BE2C (cell line): ENCODE measurements around the gene RNF214.
"Not testable (repeated sequence)": the region's sequence is repeated elsewhere in the genome, so short reads cannot be mapped to it uniquely, and the experiment has no call there.

Experiments used
- DNase-seq: peaks from one replicate; pipeline ENCODE4 v3.0.0-alpha.2; 2020
- H3K27me3 ChIP-seq: fragments of 250-450 bp; sonication (Bioruptor Pico); 2 replicates; pipeline ENCODE4 v1.5.1; 2020; ENCODE audit warnings: mild to moderate bottlenecking
- H3K36me3 ChIP-seq: fragments of 250-450 bp; sonication (Bioruptor Pico); 2 replicates; pipeline ENCODE4 v1.5.1; 2020; ENCODE audit warnings: mild to moderate bottlenecking
- H3K4me1 ChIP-seq: fragments of 250-450 bp; sonication (Bioruptor Pico); 2 replicates; pipeline ENCODE4 v1.5.1; 2020
- H3K4me3 ChIP-seq: 2 replicates; pipeline ENCODE4 v1.5.1; 2011; ENCODE audit warnings: low read depth, low read length
- H3K9me3 ChIP-seq: fragments of 250-450 bp; sonication (Bioruptor Pico); 2 replicates; pipeline ENCODE4 v1.5.1; 2020
- TF ChIP-seq, protein P1 (sequence below): IDR thresholded peaks from 2 replicates; pipeline ENCODE4 v1.5.1; 2012; ENCODE audit warnings: mild to moderate bottlenecking, low read depth, low read length

RNF214 gene

GRCh38 chr11:117315285-117316196 lies 83.1 kb downstream of the RNF214 start:
- H3K4me3 ChIP-seq, result peak overlapping the region; percentile 95
- TF ChIP-seq, protein P1, sequence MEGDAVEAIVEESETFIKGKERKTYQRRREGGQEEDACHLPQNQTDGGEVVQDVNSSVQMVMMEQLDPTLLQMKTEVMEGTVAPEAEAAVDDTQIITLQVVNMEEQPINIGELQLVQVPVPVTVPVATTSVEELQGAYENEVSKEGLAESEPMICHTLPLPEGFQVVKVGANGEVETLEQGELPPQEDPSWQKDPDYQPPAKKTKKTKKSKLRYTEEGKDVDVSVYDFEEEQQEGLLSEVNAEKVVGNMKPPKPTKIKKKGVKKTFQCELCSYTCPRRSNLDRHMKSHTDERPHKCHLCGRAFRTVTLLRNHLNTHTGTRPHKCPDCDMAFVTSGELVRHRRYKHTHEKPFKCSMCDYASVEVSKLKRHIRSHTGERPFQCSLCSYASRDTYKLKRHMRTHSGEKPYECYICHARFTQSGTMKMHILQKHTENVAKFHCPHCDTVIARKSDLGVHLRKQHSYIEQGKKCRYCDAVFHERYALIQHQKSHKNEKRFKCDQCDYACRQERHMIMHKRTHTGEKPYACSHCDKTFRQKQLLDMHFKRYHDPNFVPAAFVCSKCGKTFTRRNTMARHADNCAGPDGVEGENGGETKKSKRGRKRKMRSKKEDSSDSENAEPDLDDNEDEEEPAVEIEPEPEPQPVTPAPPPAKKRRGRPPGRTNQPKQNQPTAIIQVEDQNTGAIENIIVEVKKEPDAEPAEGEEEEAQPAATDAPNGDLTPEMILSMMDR, result no peak
- peak; percentile 16 for DNase-seq

GRCh38 chr11:117316197-117316961 lies 83.9 kb downstream of the RNF214 start, which contains the start of gene BACE1:
BACE1 (minus strand) TSS chr11:117316256; CDS start chr11:117315795, 461 bp downstream.
- TF ChIP-seq, protein P1, result peak; percentile 59
- Histone ChIP-seq H3K27me3 (no peaks in the 10 kb centered on the region), H3K36me3 (no peaks in the 10 kb centered on the region), H3K4me3 (peak within 1 kb of the TSS; percentile 95), H3K4me1 (no peaks in the 10 kb centered on the region), H3K9me3 (no peaks in the 10 kb centered on the region)
- peak; percentile 92 for DNase-seq

More at GRCh38 chr11:117315285-117316196, 83.1 kb downstream of the RNF214 start:
- Histone ChIP-seq H3K27me3 (no peaks in the 10 kb centered on the region), H3K4me1 (no peaks in the 10 kb centered on the region), H3K36me3 (no peaks in the 10 kb centered on the region), H3K9me3 (no peaks in the 10 kb centered on the region)

- no peak for DNase-seq
- H3K4me1 ChIP-seq, result no peaks in the 10 kb centered on the region
These were observed 86.3 kb downstream of the RNF214 start for GRCh38 chr11:117318738-117319137.

DNA sequence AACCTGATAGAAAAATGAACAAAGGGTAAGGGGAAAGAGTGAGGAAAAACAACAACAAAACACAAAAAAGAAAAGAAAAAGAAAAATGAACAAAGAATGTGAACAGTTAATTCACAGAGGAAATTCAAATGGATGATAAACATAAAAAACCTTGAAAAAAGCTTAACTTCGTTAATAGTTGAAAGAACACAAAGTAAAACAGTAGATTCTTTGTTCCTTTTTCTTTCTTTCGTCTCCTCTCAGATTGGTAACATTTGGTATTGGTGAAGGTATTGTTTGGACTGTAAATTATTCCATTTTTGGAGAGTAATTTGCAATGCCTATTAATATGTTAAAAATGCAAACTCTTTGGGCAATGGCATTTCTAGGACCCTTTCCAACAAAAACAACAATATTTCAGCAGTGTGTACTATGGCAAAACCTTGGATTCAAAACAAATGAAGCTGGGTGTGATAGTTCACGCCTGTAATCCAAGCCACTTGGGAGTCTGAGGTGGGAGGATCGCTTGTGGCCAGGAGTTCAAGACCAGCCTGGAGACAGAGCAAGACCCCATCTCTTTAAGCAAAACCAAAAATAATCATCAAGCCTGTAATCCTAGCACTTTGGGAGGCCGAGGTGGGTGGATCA lies 86.9 kb downstream of the RNF214 start:
- H3K27me3 ChIP-seq, result no peaks in the 10 kb centered on the region
- no peaks in the 10 kb centered on the region for H3K4me1 ChIP-seq
- DNase-seq, result no peak
- H3K4me3 ChIP-seq, result no peak overlapping the region
- H3K9me3 ChIP-seq, result no peaks in the 10 kb centered on the region
- TF ChIP-seq, protein P1, result no peak
- no peaks in the 10 kb centered on the region for H3K36me3 ChIP-seq

More at GRCh38 chr11:117318738-117319137, 86.3 kb downstream of the RNF214 start:
- Histone ChIP-seq H3K9me3 (no peaks in the 10 kb centered on the region), H3K36me3 (no peaks in the 10 kb centered on the region), H3K4me3 (no peak overlapping the region), H3K27me3 (no peaks in the 10 kb centered on the region)
- TF ChIP-seq, protein P1, result no peak

DNA sequence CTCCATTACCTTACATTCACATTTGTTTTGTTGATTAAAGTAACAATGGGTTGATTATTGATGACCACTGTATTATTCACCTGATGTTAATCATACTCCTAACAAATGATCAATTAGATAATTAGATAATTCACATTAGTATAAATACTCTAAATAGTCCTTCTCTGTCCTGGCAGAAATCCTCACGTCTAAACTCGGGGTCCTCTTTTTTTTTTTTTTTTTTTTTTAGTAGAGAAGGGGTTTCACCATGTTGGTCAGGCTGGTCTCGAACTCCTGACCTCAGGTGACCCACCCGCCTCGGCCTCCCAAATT lies 94.7 kb downstream of the RNF214 start:
- H3K36me3 ChIP-seq, H3K4me1 ChIP-seq, H3K9me3 ChIP-seq, DNase-seq, H3K27me3 ChIP-seq: not testable (repeated sequence)
- peak overlapping the region; percentile 94 for H3K4me3 ChIP-seq
